Loucy (cell line): ENCODE measurements around the gene AARS2.

Source experiments
- EZH2phosphoT487 ChIP-seq: fragments of 200-600 bp; IDR thresholded peaks from 2 replicates; pipeline ENCODE4 v1.6.1; 2018; ENCODE audit warnings: antibody characterized with exemption, mild to moderate bottlenecking, moderate library complexity, borderline replicate concordance
- TF ChIP-seq, protein P1 (sequence below): fragments of 200-600 bp; sonication (generic); conservative IDR thresholded peaks from 2 replicates; pipeline ENCODE4 v1.5.1; 2014; ENCODE audit warnings: mild to moderate bottlenecking, antibody characterized with exemption, low read length

DNA sequence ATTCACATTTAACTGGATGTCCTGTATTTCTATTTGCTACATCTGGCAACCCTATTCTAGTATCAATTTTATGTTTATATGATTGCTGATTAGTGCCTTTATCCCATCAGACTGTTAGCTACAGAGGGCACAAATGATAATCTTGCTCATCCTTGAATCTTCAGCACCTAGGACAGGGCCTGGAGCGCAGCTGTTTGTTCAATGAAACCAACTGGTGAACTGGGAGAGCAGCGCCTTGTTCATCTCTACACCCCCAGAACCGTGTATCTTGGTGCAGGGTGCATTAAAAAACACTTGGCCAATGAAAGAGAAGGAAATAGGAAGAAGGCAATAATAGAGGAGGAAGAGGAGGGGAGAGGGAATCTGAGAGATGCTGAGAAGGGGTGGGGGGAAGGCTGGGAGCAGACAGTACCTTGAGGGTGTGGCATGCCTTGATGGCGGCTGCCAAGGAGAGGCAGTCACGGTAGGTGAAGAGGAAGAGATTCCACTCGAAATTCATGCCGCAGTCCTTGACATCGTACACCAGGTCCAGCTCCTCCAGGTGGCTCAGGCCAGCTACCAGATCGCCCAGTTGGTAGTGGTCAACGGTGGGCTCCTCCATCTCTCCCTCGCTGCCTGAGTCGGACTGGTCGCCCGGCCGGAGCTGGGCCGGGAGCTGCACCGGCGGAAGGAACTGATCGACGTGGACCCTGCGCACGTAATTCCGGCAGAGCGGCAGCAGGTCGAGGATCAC lies 27.4 kb downstream of the AARS2 start:
- TF ChIP-seq, protein P1, sequence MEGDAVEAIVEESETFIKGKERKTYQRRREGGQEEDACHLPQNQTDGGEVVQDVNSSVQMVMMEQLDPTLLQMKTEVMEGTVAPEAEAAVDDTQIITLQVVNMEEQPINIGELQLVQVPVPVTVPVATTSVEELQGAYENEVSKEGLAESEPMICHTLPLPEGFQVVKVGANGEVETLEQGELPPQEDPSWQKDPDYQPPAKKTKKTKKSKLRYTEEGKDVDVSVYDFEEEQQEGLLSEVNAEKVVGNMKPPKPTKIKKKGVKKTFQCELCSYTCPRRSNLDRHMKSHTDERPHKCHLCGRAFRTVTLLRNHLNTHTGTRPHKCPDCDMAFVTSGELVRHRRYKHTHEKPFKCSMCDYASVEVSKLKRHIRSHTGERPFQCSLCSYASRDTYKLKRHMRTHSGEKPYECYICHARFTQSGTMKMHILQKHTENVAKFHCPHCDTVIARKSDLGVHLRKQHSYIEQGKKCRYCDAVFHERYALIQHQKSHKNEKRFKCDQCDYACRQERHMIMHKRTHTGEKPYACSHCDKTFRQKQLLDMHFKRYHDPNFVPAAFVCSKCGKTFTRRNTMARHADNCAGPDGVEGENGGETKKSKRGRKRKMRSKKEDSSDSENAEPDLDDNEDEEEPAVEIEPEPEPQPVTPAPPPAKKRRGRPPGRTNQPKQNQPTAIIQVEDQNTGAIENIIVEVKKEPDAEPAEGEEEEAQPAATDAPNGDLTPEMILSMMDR, result no peak
- TF ChIP-seq EZH2phosphoT487, result no peak
